ENCODE results near the gene CLIC4.

CLIC4 gene

GRCh38 chr1:24865587-24865986 lies 120.3 kb downstream of the CLIC4 start:
- DNase-seq, result no peak
- 0 out of 2 replicates have a peak, but pooled peaks cover 3% of the 10 kb centered on the region for H4K20me1 ChIP-seq (ENCODE audit: insufficient read depth, low read length)
- H3K79me2 ChIP-seq (ENCODE audit: insufficient read depth, low read length), result no peaks in the 10 kb centered on the region
- no peak overlapping the region for H3K4me2 ChIP-seq (ENCODE audit: insufficient read depth, low read length)
- H3K4me1 ChIP-seq (ENCODE audit: insufficient read depth, low read length), result no peaks in the 10 kb centered on the region
- ATAC-seq (ENCODE audit: insufficient read depth, low read depth), result no peak
- H3K27me3 ChIP-seq (ENCODE audit: insufficient read depth, low read length, poor library complexity), result peaks cover 7% of the 10 kb centered on the region
- no peaks in the 10 kb centered on the region for H3K9me3 ChIP-seq (ENCODE audit: insufficient read depth, low read length, severe bottlenecking)
- H3K9ac ChIP-seq (ENCODE audit: low read depth, low read length), result no peak overlapping the region
- no peaks in the 10 kb centered on the region for H3K36me3 ChIP-seq (ENCODE audit: insufficient read depth, low read length)
- no peak overlapping the region for H3K27ac ChIP-seq (ENCODE audit: low read length)
- H2AFZ ChIP-seq (ENCODE audit: low read depth, low read length), result no peak overlapping the region
- no peak overlapping the region for H3K4me3 ChIP-seq (ENCODE audit: low read depth in 1 of 2, low read length in 2 of 2)
- TF ChIP-seq CTCF (IDR thresholded peaks at IDR 0.05; ENCODE audit: borderline replicate concordance, extremely low read depth, low read length, poor library complexity, severe bottlenecking), result no peak
- TF ChIP-seq EZH2 (IDR thresholded peaks at IDR 0.05; ENCODE audit: borderline replicate concordance, low read depth, low read length, severe bottlenecking), result no peak

- H3K79me2 ChIP-seq (ENCODE audit: insufficient read depth, low read length), result no peaks in the 10 kb centered on the region
- H2AFZ ChIP-seq (ENCODE audit: low read depth, low read length), result no peak overlapping the region
- H3K9me3 ChIP-seq (ENCODE audit: insufficient read depth, low read length, severe bottlenecking), result no peaks in the 10 kb centered on the region
- no peak overlapping the region for H3K27ac ChIP-seq (ENCODE audit: low read length)
- no peak overlapping the region for H3K4me3 ChIP-seq (ENCODE audit: low read depth in 1 of 2, low read length in 2 of 2)
- no peak overlapping the region for H3K9ac ChIP-seq (ENCODE audit: low read depth, low read length)
- no peak for TF ChIP-seq CTCF (IDR thresholded peaks at IDR 0.05; ENCODE audit: borderline replicate concordance, extremely low read depth, low read length, poor library complexity, severe bottlenecking)
- TF ChIP-seq EZH2 (IDR thresholded peaks at IDR 0.05; ENCODE audit: borderline replicate concordance, low read depth, low read length, severe bottlenecking), result no peak
- H3K27me3 ChIP-seq (ENCODE audit: insufficient read depth, low read length, poor library complexity), result peaks cover 7% of the 10 kb centered on the region
- no peak overlapping the region for H3K4me2 ChIP-seq (ENCODE audit: insufficient read depth, low read length)
- H3K4me1 ChIP-seq (ENCODE audit: insufficient read depth, low read length), result no peaks in the 10 kb centered on the region
- ATAC-seq (ENCODE audit: insufficient read depth, low read depth) (no peak), DNase-seq (no peak)
- H3K36me3 ChIP-seq (ENCODE audit: insufficient read depth, low read length), result no peaks in the 10 kb centered on the region
- 0 out of 2 replicates have a peak, but pooled peaks cover 3% of the 10 kb centered on the region for H4K20me1 ChIP-seq (ENCODE audit: insufficient read depth, low read length)
Observed at GRCh38 chr1:24866211-24867083, 121.2 kb downstream of the CLIC4 start.

- peaks cover 7% of the 10 kb centered on the region for H3K27me3 ChIP-seq (ENCODE audit: insufficient read depth, low read length, poor library complexity)
- TF ChIP-seq CTCF (IDR thresholded peaks at IDR 0.05; ENCODE audit: borderline replicate concordance, extremely low read depth, low read length, poor library complexity, severe bottlenecking), result no peak
- no peak for TF ChIP-seq EZH2 (IDR thresholded peaks at IDR 0.05; ENCODE audit: borderline replicate concordance, low read depth, low read length, severe bottlenecking)
- no peaks in the 10 kb centered on the region for H3K9me3 ChIP-seq (ENCODE audit: insufficient read depth, low read length, severe bottlenecking)
- no peak overlapping the region for H3K4me3 ChIP-seq (ENCODE audit: low read depth in 1 of 2, low read length in 2 of 2)
- no peak overlapping the region for H3K9ac ChIP-seq (ENCODE audit: low read depth, low read length)
- no peak overlapping the region for H2AFZ ChIP-seq (ENCODE audit: low read depth, low read length)
- no peak for DNase-seq
- ATAC-seq (ENCODE audit: insufficient read depth, low read depth), result no peak
- H3K36me3 ChIP-seq (ENCODE audit: insufficient read depth, low read length), result no peaks in the 10 kb centered on the region
- 0 out of 2 replicates have a peak, but pooled peaks cover 3% of the 10 kb centered on the region for H4K20me1 ChIP-seq (ENCODE audit: insufficient read depth, low read length)
- H3K4me2 ChIP-seq (ENCODE audit: insufficient read depth, low read length), result no peak overlapping the region
- H3K4me1 ChIP-seq (ENCODE audit: insufficient read depth, low read length), result no peaks in the 10 kb centered on the region
- H3K27ac ChIP-seq (ENCODE audit: low read length), result no peak overlapping the region
- H3K79me2 ChIP-seq (ENCODE audit: insufficient read depth, low read length), result no peaks in the 10 kb centered on the region
Observed at GRCh38 chr1:24867084-24867870, 122.0 kb downstream of the CLIC4 start.
